ENCODE measurements around the gene EPM2A.
"Not testable (repeated sequence)": the region's sequence is repeated elsewhere in the genome, so short reads cannot be mapped to it uniquely, and the experiment has no call there.

EPM2A gene

GRCh38 chr6:145728444-145729385 lies 6.6 kb downstream of the EPM2A start:
- DNase-seq, result no peak

DNA sequence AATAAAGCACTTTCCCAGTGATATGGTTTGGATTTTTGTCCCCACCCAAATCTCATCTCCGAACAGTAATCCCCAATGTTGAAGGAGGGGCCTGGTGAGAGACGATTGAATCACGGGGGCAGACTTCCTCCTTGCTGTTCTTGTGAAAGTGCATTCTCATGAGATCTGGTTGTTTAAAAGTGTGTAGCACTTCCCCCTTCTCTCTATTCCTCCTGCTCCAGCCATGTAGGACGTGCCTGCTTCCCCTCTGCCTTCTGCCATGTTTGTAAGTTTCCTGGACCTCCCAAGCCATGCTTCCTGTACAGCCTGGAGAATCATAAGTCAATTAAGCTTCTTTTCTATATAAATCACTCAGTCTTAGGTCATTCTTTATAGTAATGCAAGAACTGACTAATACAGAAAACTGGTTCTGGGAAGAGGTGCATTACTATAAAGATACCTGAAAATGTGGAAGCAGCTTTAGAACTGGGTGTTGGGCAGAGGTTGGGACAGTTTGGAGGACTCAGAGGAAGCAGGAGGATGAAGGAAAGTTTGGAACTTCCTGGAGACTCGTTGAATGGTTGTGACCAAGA lies 7.4 kb downstream of the EPM2A start:
- no peak for DNase-seq

DNA sequence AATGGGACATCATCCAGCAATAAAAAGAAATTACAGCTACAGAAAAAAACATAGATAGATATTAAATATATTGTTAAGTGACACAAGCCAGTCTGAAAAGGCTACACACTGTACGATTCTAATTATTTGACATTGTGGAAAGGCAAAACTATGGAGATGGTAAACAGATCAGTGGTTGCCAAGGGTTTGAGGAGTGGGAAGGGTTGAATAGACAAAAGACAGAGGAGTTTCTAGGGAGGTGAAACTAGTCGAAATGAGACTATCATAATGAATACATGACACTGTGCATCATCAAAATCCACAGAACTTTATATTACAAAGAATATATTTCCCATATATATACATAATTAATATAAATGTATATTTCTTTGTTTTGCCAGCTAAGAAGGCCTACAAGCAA lies 9.8 kb downstream of the EPM2A start:
- DNase-seq, result no peak

DNA sequence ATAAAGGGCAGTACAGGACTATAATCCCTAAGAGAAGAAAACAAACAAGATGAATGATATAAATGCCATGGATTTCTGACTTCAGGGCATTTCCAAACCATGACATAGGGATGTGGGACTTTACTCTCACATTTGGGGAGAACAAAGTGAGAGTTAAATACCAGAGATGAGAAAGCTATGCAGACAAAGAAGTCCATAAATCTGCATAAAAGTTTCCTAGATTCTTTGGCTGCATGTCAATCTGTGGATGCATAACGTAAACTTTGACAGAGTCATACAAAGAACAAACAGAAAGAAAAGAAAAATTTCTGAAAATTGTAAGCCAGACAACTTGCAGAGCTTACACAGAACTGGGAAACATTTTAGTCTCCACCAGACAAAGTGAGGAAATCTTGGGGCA lies 11.7 kb downstream of the EPM2A start:
- DNase-seq, result no peak

GRCh38 chr6:145722190-145722589 lies 13.1 kb downstream of the EPM2A start:
- no peak for DNase-seq

DNA sequence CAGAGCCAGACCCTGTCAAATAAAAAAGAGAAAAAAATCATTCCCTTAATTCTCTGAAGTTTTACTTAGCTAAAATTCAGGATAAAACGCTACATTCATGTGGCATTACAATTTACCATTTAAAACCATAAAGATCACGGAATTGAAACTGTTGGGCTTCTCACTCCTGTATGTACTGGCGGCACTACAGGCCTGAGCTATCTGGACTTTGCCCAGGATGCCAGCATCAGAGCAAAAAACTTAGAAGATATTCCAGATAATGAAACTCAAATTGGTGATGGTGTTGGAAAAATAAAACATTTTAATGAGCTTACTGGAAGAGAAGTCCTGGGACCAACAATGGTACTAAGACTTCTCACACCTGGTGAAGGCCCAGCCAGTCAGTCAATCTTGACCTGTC lies 14.2 kb downstream of the EPM2A start:
- DNase-seq, result no peak

- no peak for DNase-seq
Observed at GRCh38 chr6:145715426-145715825, 19.9 kb downstream of the EPM2A start.

GRCh38 chr6:145714731-145715130 lies 20.6 kb downstream of the EPM2A start:
- DNase-seq, result no peak

GRCh38 chr6:145713773-145714172 lies 21.5 kb downstream of the EPM2A start:
- no peak for DNase-seq

GRCh38 chr6:145711372-145711771 lies 23.9 kb downstream of the EPM2A start:
- no peak for DNase-seq

GRCh38 chr6:145707397-145707796 lies 27.9 kb downstream of the EPM2A start:
- DNase-seq, result no peak

- peak; percentile 21 to 54 (median 46) for DNase-seq
Observed at GRCh38 chr6:145705561-145705960, 29.8 kb downstream of the EPM2A start.

DNA sequence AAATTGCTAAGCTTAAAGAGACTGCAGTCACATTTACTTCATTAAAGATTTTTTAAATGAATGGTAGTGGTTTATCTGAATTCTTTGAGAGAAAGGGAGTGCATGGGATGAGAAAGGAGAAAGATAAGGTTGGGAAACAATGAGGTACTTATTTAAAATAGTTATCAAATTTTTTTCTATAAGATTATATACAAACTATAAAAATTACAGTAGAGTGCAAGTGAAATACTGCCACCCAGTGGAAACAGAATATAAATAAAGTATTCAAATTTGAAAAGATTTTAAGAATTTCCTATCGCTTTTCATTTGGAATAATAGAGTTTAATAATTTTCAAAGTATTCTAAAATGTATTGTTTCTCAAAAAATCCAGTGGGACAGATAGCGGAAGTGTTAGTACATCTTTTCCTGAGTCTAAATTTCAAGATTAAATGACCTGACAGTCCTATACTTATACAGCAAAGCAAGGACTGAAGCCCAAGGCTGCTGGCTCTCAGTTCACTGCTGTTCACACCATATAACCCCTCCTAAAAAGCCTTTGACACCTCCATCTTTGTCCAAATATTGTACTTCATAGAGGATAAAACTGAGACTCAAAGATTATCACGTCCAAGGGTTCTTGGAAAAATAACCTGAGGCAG lies 31.1 kb downstream of the EPM2A start:
- peak; percentile 21 to 39 (median 35) for DNase-seq

DNA sequence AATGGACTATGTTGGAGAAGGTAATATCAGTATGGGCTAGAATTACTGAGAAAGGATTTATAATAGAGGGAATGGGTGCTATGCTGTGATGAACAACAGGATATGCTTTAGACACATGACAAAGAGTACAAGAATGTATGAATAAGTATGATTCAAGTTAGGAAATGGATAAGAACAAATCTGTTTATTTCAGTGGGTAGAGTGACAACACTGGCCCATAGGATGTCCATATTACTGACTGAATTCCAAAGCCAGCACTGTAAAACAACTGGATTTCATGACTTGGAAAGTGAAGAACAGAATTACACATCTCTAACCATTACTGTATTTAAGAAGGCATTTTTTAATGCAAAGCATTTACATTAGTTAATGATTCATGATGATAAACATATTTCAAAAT lies 35.9 kb downstream of the EPM2A start:
- no peak for DNase-seq

- not testable (repeated sequence) for DNase-seq
Observed at GRCh38 chr6:145697401-145697800, 37.9 kb downstream of the EPM2A start.

DNA sequence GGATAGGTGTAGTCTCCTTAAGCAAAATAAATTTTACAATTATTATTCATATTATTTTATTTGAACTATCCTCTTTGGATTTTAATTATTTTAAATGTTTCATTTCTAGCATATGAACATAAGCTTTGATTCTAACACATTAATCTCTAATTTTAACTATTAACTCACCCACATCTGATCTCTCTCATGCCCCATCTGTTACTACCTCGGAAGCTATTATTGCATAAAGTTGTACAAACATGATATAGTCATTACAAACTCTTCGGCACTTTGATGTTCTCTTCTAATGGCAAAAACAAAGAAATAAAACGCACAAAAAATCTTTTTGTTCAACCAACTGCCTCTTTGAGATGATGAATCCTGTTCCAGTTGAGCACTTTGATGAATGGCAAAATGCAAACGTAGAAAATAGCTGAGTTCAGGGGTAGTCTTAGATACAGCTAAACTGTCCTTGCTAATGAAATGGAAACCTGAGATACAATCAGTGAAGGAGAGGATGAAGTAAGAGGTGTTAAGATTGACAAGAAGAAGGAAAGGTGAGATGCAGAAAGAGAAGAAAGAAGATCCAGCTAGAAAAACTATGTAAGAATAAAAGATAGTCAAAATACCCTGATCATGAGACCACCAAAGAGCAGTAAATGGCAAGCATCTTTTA lies 41.1 kb downstream of the EPM2A start:
- no peak for DNase-seq

- no peak for DNase-seq
Observed at GRCh38 chr6:145690969-145691368, 44.4 kb downstream of the EPM2A start.

- DNase-seq, result peak in 2 of 3 donors; percentile 8 to 14
Observed at GRCh38 chr6:145689529-145689928, 45.8 kb downstream of the EPM2A start.

DNA sequence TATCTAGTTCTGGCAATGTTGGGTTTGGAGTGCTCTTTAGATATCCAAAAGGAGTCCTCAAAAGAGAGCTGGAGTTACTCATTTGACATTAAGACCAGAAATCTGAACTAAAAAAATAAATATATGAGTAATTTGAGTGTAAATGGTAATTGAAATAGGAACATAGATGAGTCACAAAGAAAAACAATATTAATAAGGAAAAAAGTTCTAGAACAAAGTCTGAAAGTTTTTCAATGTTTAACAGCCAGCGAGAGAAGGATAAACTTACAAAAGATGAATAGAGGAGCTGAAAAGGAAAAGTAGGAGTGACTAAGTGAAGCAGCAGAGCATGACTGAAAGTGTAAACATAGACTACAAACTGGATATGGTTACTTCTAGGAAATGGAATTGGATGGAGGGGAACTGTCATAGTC lies 46.8 kb downstream of the EPM2A start:
- DNase-seq, result no peak

- no peak for DNase-seq
Observed at GRCh38 chr6:145685932-145686331, 49.4 kb downstream of the EPM2A start.

GRCh38 chr6:145681965-145682364 lies 53.4 kb downstream of the EPM2A start:
- DNase-seq, result no peak

GRCh38 chr6:145673504-145673903 lies 61.8 kb downstream of the EPM2A start:
- no peak for DNase-seq

DNA sequence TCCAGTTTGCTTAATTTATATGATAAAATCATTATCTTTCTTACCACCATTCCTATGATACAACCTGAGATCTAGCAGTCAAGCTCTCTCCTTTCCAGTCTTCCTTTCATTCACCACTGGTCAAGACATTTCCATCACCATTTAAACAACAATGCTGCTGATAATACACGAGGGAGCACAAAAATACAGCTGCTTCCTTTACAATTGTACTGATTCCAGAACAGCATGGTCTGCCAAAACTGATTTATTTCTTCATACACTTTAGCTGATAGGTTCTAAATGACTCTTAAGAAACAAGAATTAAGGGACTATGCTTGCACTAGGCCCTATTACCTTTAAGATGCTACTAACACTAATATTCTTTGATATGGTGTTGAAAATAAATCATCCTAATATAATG lies 65.0 kb downstream of the EPM2A start:
- DNase-seq, result no peak

Measured in suppressor macrophage treated with lipopolysaccharide for 1 hour (primary cell).